Measurements from ENCODE around the gene TMTC1.

GRCh38 chr12:29578731-29579130, 205.0 kb downstream of the TMTC1 start:
- TF ChIP-seq CTCF (IDR thresholded peaks at IDR 0.05) (no peak), EZH2 (IDR thresholded peaks at IDR 0.05) (no peak)
